H1 (cell line): ENCODE data around the gene MCFD2.

Experiments
- CHD2 ChIP-seq: IDR thresholded peaks from 2 replicates; pipeline ENCODE4 v1.6.1; 2012; ENCODE audit warnings: low read length, improper control_type of control experiment
- RFX5 ChIP-seq: IDR thresholded peaks from 2 replicates; pipeline ENCODE4 v1.6.1; 2011; ENCODE audit warnings: low read depth, low read length, improper control_type of control experiment, borderline replicate concordance
- SP2 ChIP-seq: IDR thresholded peaks from 2 replicates; pipeline ENCODE4 v1.6.1; 2012; ENCODE audit warnings: mild to moderate bottlenecking, low read length, inconsistent platforms

DNA sequence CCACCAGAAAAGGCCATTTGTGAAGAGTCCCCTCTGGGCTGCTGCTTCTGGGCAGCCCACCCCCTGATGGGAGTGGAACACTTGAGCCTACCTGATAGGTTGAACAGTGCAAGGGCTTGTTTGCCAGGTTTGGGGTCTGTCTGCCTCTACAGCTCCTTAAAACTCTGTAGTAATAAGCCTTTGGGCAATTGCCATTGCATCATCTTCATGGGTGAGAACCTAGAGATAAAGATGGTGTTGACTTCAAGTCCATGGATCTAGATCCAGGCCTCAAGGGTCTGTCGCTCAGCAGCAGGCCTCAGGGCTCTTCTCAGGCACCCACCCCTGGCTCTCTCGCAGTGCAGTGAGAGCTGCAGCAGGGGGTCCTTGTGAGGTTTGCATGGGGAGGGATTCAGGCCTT, 47.1 kb upstream of the MCFD2 start:
- no peak for TF ChIP-seq CHD2
- no peak for TF ChIP-seq SP2
- no peak for TF ChIP-seq RFX5
